NCI-H82 (cell line): Measurements from ENCODE around the gene STXBP1.

Experiments used
- DNase-seq: peaks from one replicate; lab custom pipeline; 2025; lab: John Stamatoyannopoulos, UW

The STXBP1 gene

GRCh38 chr9:127611899-127612790, at the start of gene STXBP1:
STXBP1 (plus strand) TSS chr9:127612277; CDS start chr9:127612404, 127 bp downstream.
- peak; percentile 89 for DNase-seq

GRCh38 chr9:127562279-127562796, 49.7 kb upstream of the STXBP1 start:
- DNase-seq = no peak

GRCh38 chr9:127562841-127563401, 49.2 kb upstream of the STXBP1 start:
- DNase-seq = no peak

GRCh38 chr9:127563579-127563978, 48.5 kb upstream of the STXBP1 start:
- no peak for DNase-seq

- DNase-seq = no peak
Measured at GRCh38 chr9:127565231-127565630, 46.8 kb upstream of the STXBP1 start.

- no peak for DNase-seq
Measured at GRCh38 chr9:127566351-127567001, 45.6 kb upstream of the STXBP1 start.

GRCh38 chr9:127567035-127567729, 44.9 kb upstream of the STXBP1 start:
- peak; percentile 24 for DNase-seq

- DNase-seq = peak; percentile 40
Measured at GRCh38 chr9:127567730-127568617, 44.1 kb upstream of the STXBP1 start.

- DNase-seq = peak; percentile 40
Measured at GRCh38 chr9:127568618-127568970, 43.5 kb upstream of the STXBP1 start.

GRCh38 chr9:127568971-127569885, 42.8 kb upstream of the STXBP1 start:
- peak; percentile 88 for DNase-seq

- no peak for DNase-seq
Measured at GRCh38 chr9:127569886-127570401, 42.1 kb upstream of the STXBP1 start.

- no peak for DNase-seq
Measured at GRCh38 chr9:127570533-127571111, 41.5 kb upstream of the STXBP1 start.

- no peak for DNase-seq
Measured at GRCh38 chr9:127571971-127572370, 40.1 kb upstream of the STXBP1 start.

- no peak for DNase-seq
Measured at GRCh38 chr9:127572961-127573721, 38.9 kb upstream of the STXBP1 start.

- no peak for DNase-seq
Measured at GRCh38 chr9:127574072-127574993, 37.7 kb upstream of the STXBP1 start.

- DNase-seq = no peak
Measured at GRCh38 chr9:127575875-127576778, 36.0 kb upstream of the STXBP1 start.
